Measurements from ENCODE around the gene WAC.

DNA sequence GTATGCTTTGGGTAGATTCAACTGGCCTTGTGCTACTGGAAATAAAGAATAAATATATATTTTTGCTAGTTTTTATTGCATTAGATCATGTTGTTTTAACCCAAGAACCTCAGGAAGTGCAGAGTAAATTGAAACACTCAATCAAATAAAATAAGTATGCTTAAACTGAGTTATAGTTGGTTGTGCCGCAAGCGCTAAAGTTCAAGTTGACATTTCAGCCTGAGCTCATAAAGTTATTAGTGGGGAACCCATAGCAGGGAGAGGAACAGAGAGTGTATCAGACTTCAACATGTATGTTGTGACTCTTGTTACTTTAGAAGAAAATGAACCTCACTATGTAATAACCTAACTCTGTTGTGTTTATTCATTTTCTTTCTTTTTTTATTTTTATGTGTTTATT, 119.2 kb downstream of the WAC start:
- no peak for TF ChIP-seq RAD21 (conservative IDR thresholded peaks at IDR 0.05 in 1 of 2, IDR thresholded peaks at IDR 0.05 in 1 of 2)
- TF ChIP-seq CBX2 (IDR thresholded peaks at IDR 0.05; ENCODE audit: borderline replicate concordance, low read depth): no peak
- no peak for TF ChIP-seq MYC (IDR thresholded peaks at IDR 0.05; ENCODE audit: borderline replicate concordance, low read length)
- no peak for TF ChIP-seq POLR2A (IDR thresholded peaks at IDR 0.05; ENCODE audit: low read length)
- TF ChIP-seq, protein P1, sequence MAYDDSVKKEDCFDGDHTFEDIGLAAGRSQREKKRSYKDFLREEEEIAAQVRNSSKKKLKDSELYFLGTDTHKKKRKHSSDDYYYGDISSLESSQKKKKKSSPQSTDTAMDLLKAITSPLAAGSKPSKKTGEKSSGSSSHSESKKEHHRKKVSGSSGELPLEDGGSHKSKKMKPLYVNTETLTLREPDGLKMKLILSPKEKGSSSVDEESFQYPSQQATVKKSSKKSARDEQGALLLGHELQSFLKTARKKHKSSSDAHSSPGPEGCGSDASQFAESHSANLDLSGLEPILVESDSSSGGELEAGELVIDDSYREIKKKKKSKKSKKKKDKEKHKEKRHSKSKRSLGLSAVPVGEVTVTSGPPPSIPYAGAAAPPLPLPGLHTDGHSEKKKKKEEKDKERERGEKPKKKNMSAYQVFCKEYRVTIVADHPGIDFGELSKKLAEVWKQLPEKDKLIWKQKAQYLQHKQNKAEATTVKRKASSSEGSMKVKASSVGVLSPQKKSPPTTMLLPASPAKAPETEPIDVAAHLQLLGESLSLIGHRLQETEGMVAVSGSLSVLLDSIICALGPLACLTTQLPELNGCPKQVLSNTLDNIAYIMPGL (CRISPR knock-in tag; IDR thresholded peaks at IDR 0.05; ENCODE audit: borderline replicate concordance): no peak
- TF ChIP-seq, protein P2, sequence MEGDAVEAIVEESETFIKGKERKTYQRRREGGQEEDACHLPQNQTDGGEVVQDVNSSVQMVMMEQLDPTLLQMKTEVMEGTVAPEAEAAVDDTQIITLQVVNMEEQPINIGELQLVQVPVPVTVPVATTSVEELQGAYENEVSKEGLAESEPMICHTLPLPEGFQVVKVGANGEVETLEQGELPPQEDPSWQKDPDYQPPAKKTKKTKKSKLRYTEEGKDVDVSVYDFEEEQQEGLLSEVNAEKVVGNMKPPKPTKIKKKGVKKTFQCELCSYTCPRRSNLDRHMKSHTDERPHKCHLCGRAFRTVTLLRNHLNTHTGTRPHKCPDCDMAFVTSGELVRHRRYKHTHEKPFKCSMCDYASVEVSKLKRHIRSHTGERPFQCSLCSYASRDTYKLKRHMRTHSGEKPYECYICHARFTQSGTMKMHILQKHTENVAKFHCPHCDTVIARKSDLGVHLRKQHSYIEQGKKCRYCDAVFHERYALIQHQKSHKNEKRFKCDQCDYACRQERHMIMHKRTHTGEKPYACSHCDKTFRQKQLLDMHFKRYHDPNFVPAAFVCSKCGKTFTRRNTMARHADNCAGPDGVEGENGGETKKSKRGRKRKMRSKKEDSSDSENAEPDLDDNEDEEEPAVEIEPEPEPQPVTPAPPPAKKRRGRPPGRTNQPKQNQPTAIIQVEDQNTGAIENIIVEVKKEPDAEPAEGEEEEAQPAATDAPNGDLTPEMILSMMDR (IDR thresholded peaks at IDR 0.05): no peak
